Smooth muscle cell (in vitro differentiated cells): ENCODE measurements around the gene MRPL34. TPM values are rescaled to one million over a fixed set of nuclear protein-coding genes. Genes with fewer than 3 reads are reported as not detected.

Source experiments
- DNase-seq: peaks from one replicate; lab custom pipeline; 2025; ENCODE audit not compliant: unreplicated experiment; lab: John Stamatoyannopoulos, UW
- H2AFZ ChIP-seq: fragments of 200-600 bp; sonication (generic); 2 replicates; pipeline ENCODE4 v1.6.0; 2016; ENCODE audit warnings: antibody characterized with exemption, low read depth, mild to moderate bottlenecking
- H3F3A ChIP-seq: fragments of 200-600 bp; sonication (generic); 2 replicates; pipeline ENCODE4 v1.6.0; 2017; ENCODE audit warnings: antibody characterized with exemption, low read depth
- H3K27ac ChIP-seq: fragments of 200-600 bp; sonication (generic); 2 replicates; pipeline ENCODE4 v1.5.1; 2016; ENCODE audit warnings: low read depth, mild to moderate bottlenecking
- H3K27me3 ChIP-seq: fragments of 200-600 bp; sonication (generic); 2 replicates; pipeline ENCODE4 v1.6.1; 2016; ENCODE audit warnings: low read depth, mild to moderate bottlenecking
- H3K36me3 ChIP-seq: fragments of 200-600 bp; sonication (generic); 2 replicates; pipeline ENCODE4 v1.5.1; 2016; ENCODE audit warnings: low read depth
- H3K4me1 ChIP-seq: fragments of 200-600 bp; sonication (generic); 2 replicates; pipeline ENCODE4 v1.5.1; 2016; ENCODE audit warnings: low read depth
- H3K4me2 ChIP-seq: fragments of 200-600 bp; sonication (generic); 2 replicates; pipeline ENCODE4 v1.6.0; 2016; ENCODE audit warnings: mild to moderate bottlenecking
- H3K4me3 ChIP-seq: fragments of 200-600 bp; sonication (generic); 2 replicates; pipeline ENCODE4 v1.5.1; 2016; ENCODE audit warnings: mild to moderate bottlenecking
- H3K79me2 ChIP-seq: fragments of 200-600 bp; sonication (generic); 2 replicates; pipeline ENCODE4 v1.6.0; 2016; ENCODE audit warnings: low read depth, mild to moderate bottlenecking
- H3K9ac ChIP-seq: fragments of 200-600 bp; sonication (generic); 2 replicates; pipeline ENCODE4 v1.6.0; 2016; ENCODE audit warnings: low read depth
- H3K9me3 ChIP-seq: fragments of 200-600 bp; sonication (generic); replicated peaks from 2 replicates; pipeline ENCODE4 v1.5.1; 2016; ENCODE audit warnings: low read depth
- H4K20me1 ChIP-seq: fragments of 200-600 bp; sonication (generic); 2 replicates; pipeline ENCODE4 v1.6.0; 2016; ENCODE audit warnings: low read depth
- CTCF ChIP-seq: fragments of 200-600 bp; sonication (generic); IDR thresholded peaks from 2 replicates; pipeline ENCODE4 v1.5.1; 2017; ENCODE audit warnings: borderline replicate concordance, mild to moderate bottlenecking, antibody characterized with exemption; ENCODE audit not compliant: insufficient read depth, poor library complexity, severe bottlenecking
- WGBS: methylation state at CpG from one replicate; pipeline ENCODE4 v1.1.7; 2016; ENCODE audit warnings: low lambda C conversion rate; 5-methylcytosine and 5-hydroxymethylcytosine counted together
- polyA plus RNA-seq: library from polyadenylated mRNA; unstranded; fragments of >200 nt; fragmentation: Nextera tagmentation; extraction: Ambion mirVana; gene quantifications from 2 replicates; pipeline ENCODE4 v1.2.1, GENCODE V29; 2016
- total RNA-seq: library from RNA; depleted of rRNA; stranded (reverse); fragments of >200 nt; gene quantifications from 2 replicates; pipeline ENCODE4 v1.2.3, GENCODE V29; 2014

Gene MRPL34
- total and polyA plus RNA-seq, 2 experiments from 2014 or later: 67.2 to 78.6 TPM

GRCh38 chr19:17328517-17329365 is 23.1 kb downstream of the MRPL34 start:
- Histone ChIP-seq H3K9ac (peak overlapping the region; percentile 51), H3K4me3 (peak overlapping the region; percentile 57), H3K79me2 (no peaks in the 10 kb centered on the region), H3K4me1 (peaks cover 20% of the 10 kb centered on the region), H2AFZ (no peak overlapping the region), H3F3A (peaks cover 5% of the 10 kb centered on the region), H3K36me3 (no peaks in the 10 kb centered on the region), H3K27ac (no peak overlapping the region), H3K4me2 (peak overlapping the region; percentile 93), H3K9me3 (no peaks in the 10 kb centered on the region), H3K27me3 (peaks cover 24% of the 10 kb centered on the region), H4K20me1 (peaks cover 13% of the 10 kb centered on the region)
- WGBS: 25% methylated on average over 36 of the region's 94 CpGs
- TF ChIP-seq CTCF: no peak
- no peak for DNase-seq

GRCh38 chr19:17329366-17330261 is 23.9 kb downstream of the MRPL34 start:
- no peak for DNase-seq
- Histone ChIP-seq H3K4me2 (no peak overlapping the region), H3K79me2 (no peaks in the 10 kb centered on the region), H4K20me1 (peaks cover 13% of the 10 kb centered on the region), H3K4me3 (no peak overlapping the region), H3K27me3 (peaks cover 24% of the 10 kb centered on the region), H3K4me1 (peaks cover 20% of the 10 kb centered on the region), H3K36me3 (no peaks in the 10 kb centered on the region), H3K9ac (no peak overlapping the region), H3F3A (peaks cover 5% of the 10 kb centered on the region), H3K9me3 (no peaks in the 10 kb centered on the region), H3K27ac (no peak overlapping the region), H2AFZ (no peak overlapping the region)
- WGBS: 79% methylated on average over 49 of the region's 51 CpGs
- no peak for TF ChIP-seq CTCF

GRCh38 chr19:17330262-17331044 is 24.8 kb downstream of the MRPL34 start:
- H4K20me1 ChIP-seq: peaks cover 13% of the 10 kb centered on the region
- H3K4me1 ChIP-seq: peaks cover 20% of the 10 kb centered on the region
- no peaks in the 10 kb centered on the region for H3K79me2 ChIP-seq
- no peak overlapping the region for H2AFZ ChIP-seq
- peaks cover 24% of the 10 kb centered on the region for H3K27me3 ChIP-seq
- H3K4me2 ChIP-seq: no peak overlapping the region
- no peak for TF ChIP-seq CTCF
- H3K27ac ChIP-seq: no peak overlapping the region
- peaks cover 5% of the 10 kb centered on the region for H3F3A ChIP-seq
- no peak for DNase-seq
- H3K36me3 ChIP-seq: no peaks in the 10 kb centered on the region
- H3K4me3 ChIP-seq: no peak overlapping the region
- 94% methylated on average over 24 of the region's 24 CpGs for WGBS
- no peaks in the 10 kb centered on the region for H3K9me3 ChIP-seq
- H3K9ac ChIP-seq: no peak overlapping the region
